DND-41 (cell line): ENCODE data around the gene LHFPL4.
"Not testable (repeated sequence)": the region's sequence is repeated elsewhere in the genome, so short reads cannot be mapped to it uniquely, and the experiment has no call there.

Source experiments
- ATAC-seq: fragments of 200-7000 bp; cut with Tn5 transposase; 3 replicates; pipeline ENCODE4 v1.9.1; 2021; ENCODE audit warnings: low read depth; ENCODE audit not compliant: insufficient read depth
- DNase-seq: peaks from one replicate; pipeline ENCODE4 v3.0.0-alpha.2; 2020
- H2AFZ ChIP-seq: 2 replicates; pipeline ENCODE4 v1.6.0; 2012; ENCODE audit warnings: low read depth, low read length
- H3K27ac ChIP-seq: 2 replicates; pipeline ENCODE4 v1.5.1; 2012; ENCODE audit warnings: low read length, inconsistent platforms
- H3K27me3 ChIP-seq: fragments of 200-600 bp; sonication (generic); 2 replicates; pipeline ENCODE4 v1.6.0; 2012; ENCODE audit warnings: low read length, mild to moderate bottlenecking, inconsistent platforms; ENCODE audit not compliant: insufficient read depth, poor library complexity
- H3K36me3 ChIP-seq: 2 replicates; pipeline ENCODE4 v1.5.1; 2012; ENCODE audit warnings: low read length, inconsistent platforms; ENCODE audit not compliant: insufficient read depth
- H3K4me1 ChIP-seq: 2 replicates; pipeline ENCODE4 v1.5.1; 2012; ENCODE audit warnings: mild to moderate bottlenecking, low read length; ENCODE audit not compliant: insufficient read depth
- H3K4me2 ChIP-seq: 2 replicates; pipeline ENCODE4 v1.6.0; 2012; ENCODE audit warnings: mild to moderate bottlenecking, moderate library complexity, low read length, inconsistent platforms; ENCODE audit not compliant: insufficient read depth
- H3K4me3 ChIP-seq, 2 experiments: fragments of 200-600 bp in 1 of 2; shearing (Covaris generic) in 1 of 2; 2 replicates each; pipeline ENCODE4 v1.5.1; 2012 to 2016; ENCODE audit warnings: inconsistent platforms in 2 of 2, low read length in 2 of 2, mild to moderate bottlenecking in 2 of 2, low read depth in 1 of 2, moderate library complexity in 1 of 2
- H3K79me2 ChIP-seq: 2 replicates; pipeline ENCODE4 v1.6.0; 2012; ENCODE audit warnings: low read length, inconsistent platforms; ENCODE audit not compliant: insufficient read depth
- H3K9ac ChIP-seq: 2 replicates; pipeline ENCODE4 v1.6.0; 2012; ENCODE audit warnings: low read depth, mild to moderate bottlenecking, inconsistent platforms, low read length, moderate library complexity
- H3K9me3 ChIP-seq: 2 replicates; pipeline ENCODE4 v1.5.1; 2012; ENCODE audit warnings: low read length, moderate library complexity, mild to moderate bottlenecking, inconsistent platforms; ENCODE audit not compliant: insufficient read depth, severe bottlenecking
- H4K20me1 ChIP-seq: 2 replicates; pipeline ENCODE4 v1.6.0; 2012; ENCODE audit warnings: low read length; ENCODE audit not compliant: insufficient read depth
- EZH2 ChIP-seq: IDR thresholded peaks from 3 replicates; pipeline ENCODE4 v1.6.1; 2012; ENCODE audit warnings: borderline replicate concordance, low read depth, mild to moderate bottlenecking, moderate library complexity, low read length, inconsistent platforms; ENCODE audit not compliant: severe bottlenecking
- TF ChIP-seq, protein P1 (sequence below): IDR thresholded peaks from 2 replicates; pipeline ENCODE4 v1.5.1; 2012; ENCODE audit warnings: borderline replicate concordance, low read length, moderate library complexity, mild to moderate bottlenecking; ENCODE audit not compliant: poor library complexity, severe bottlenecking; ENCODE audit errors: extremely low read depth

LHFPL4 gene

DNA sequence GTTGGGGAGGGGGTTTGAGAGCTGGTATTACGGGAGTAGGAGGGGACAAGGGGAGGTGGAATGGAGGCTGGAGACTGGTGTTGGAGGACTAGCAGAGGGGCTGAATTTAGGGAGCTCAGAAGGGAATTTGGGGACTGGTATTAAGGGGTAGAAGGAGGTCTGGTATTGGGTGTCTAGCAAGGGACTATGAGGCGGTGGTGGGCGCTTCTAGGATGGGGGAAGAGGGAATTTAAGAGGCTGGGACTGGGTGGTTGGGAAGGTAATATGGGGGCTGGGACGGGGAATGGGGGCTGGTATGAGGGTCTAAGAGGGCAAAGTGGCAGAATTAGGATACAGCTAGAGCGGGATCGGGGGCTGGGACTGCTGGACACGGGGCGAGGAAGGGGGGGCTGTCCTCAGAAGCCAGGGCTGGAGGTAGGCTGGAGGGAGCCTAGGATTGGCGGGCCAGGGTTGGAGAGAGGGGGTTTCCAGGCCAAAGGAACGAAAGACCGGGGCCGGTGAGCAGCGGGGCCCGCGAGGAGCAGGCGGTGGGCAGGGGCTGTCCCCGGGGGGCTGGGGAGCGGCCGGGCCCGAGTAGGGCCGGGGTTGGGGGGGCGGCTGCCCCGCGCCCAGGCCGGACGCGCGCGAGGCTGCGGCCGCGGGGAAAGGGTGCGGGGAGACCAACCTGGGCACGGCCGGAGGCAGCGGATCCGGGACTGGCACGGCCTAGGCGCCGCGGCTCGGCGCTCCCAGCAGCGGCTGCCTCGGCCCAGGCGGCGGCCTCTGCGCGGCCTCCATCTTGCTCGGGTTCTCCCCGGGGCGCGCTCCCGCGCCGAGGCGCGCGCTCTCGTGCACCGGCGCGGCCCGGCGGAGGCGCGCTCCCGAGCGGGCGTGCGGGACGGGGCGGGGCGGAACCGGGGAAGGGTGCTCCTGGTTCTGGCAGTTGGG lies at the start of gene LHFPL4:
Gene LHFPL4, minus strand, starts transcription at position 802 of the 927 bp plus-strand sequence. CDS start 1,143 bp downstream, outside the sequence.
- ATAC-seq: no peak
- no peak for DNase-seq
- Histone ChIP-seq H3K79me2 (no peaks in the 10 kb centered on the region), H3K4me2 (no peak within 1 kb of the TSS), H3K27me3 (no peaks in the 10 kb centered on the region), H3K36me3 (no peaks in the 10 kb centered on the region), H3K27ac (no peak within 1 kb of the TSS), H3K4me3 (no peak within 1 kb of the TSS), H3K4me1 (no peaks in the 10 kb centered on the region), H3K9me3 (no peaks in the 10 kb centered on the region), H4K20me1 (no peaks in the 10 kb centered on the region; the same call in 1 of the 2 replicates), H3K9ac (no peak within 1 kb of the TSS), H2AFZ (no peak within 1 kb of the TSS)
- TF ChIP-seq, protein P1, sequence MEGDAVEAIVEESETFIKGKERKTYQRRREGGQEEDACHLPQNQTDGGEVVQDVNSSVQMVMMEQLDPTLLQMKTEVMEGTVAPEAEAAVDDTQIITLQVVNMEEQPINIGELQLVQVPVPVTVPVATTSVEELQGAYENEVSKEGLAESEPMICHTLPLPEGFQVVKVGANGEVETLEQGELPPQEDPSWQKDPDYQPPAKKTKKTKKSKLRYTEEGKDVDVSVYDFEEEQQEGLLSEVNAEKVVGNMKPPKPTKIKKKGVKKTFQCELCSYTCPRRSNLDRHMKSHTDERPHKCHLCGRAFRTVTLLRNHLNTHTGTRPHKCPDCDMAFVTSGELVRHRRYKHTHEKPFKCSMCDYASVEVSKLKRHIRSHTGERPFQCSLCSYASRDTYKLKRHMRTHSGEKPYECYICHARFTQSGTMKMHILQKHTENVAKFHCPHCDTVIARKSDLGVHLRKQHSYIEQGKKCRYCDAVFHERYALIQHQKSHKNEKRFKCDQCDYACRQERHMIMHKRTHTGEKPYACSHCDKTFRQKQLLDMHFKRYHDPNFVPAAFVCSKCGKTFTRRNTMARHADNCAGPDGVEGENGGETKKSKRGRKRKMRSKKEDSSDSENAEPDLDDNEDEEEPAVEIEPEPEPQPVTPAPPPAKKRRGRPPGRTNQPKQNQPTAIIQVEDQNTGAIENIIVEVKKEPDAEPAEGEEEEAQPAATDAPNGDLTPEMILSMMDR: no peak
- TF ChIP-seq EZH2: no peak

DNA sequence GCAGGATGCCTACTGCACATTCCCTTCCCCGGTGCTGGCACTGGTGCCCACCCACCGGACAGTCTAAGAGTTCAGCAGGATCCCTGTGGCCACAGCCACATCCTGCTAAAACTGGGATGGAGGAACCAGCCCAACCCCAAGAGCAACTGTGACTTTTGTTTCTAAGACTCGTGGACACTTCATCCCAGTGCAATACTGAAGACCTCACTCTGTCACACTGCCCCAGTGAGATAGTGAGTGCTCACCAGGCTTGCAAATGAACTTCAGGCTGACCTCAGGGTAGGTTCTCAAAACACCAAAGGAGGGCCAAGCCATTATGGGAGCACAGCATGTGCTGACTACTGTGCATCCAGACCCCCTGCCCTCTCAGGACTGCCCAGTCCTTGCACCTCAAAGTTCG lies 49.0 kb upstream of the LHFPL4 start:
- Histone ChIP-seq H3K9ac (no peak overlapping the region), H3K4me2 (no peak overlapping the region), H3K9me3 (peaks cover 7% of the 10 kb centered on the region), H3K27ac (no peak overlapping the region), H2AFZ (no peak overlapping the region), H4K20me1 (no peaks in the 10 kb centered on the region), H3K4me1 (no peaks in the 10 kb centered on the region), H3K4me3 (no peak overlapping the region), H3K36me3 (no peaks in the 10 kb centered on the region), H3K27me3 (no peaks in the 10 kb centered on the region), H3K79me2 (no peaks in the 10 kb centered on the region)
- ATAC-seq (no peak), DNase-seq (no peak)
- TF ChIP-seq, protein P1: no peak
- TF ChIP-seq EZH2: no peak

DNA sequence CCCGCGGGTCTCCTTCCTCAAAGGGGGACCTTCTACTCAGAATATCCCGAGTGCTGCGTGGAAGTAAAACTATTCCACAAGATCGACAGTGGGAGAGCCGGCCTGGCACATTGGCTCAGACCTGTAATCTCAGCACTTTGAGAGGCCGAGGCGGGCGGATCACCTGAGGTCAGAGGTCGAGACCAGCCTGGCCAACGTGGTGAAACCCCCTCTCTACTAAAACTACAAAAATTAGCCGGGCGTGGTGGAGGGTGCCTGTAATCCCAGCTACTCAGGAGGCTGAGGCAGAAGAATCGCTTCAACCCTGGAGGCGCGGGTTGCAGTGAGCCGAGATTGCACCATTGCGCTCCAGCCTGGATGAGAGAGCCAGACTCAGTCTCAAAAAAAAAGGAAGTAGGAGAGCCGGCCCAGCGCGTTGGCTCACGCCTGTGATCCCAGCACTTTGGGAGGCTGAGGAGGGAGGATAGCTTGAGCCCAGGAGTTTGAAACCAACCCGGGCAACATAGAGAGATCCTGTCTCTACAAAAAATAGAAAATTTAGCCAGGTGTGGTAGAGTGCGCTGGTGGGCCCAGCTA lies 47.5 kb upstream of the LHFPL4 start:
- not testable (repeated sequence) for H3K9ac ChIP-seq, H3K79me2 ChIP-seq, H4K20me1 ChIP-seq, H3K27ac ChIP-seq, H3K27me3 ChIP-seq, H3K36me3 ChIP-seq, ATAC-seq, H3K4me1 ChIP-seq, H3K4me2 ChIP-seq, H2AFZ ChIP-seq, H3K4me3 ChIP-seq, DNase-seq, H3K9me3 ChIP-seq

DNA sequence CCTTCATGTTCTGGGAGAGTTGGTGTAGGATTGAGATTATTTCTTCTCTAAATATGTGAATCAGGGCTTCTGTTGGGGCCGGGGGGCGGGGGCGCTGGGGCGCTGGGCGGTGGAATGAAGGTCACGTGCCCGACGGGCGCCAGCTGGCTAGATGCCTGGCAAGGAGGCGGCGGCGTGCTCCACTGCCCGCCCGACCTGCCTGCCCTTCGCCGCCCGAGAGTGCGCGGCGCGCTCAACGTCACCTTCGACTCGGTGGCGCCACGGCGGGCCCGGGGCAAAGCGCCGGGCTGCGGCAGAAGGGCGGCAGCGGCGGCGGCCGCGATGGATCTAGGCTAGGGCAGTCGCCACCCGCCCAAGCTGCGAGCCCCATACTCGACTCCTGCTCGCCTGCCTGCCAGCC lies 47.0 kb upstream of the LHFPL4 start:
- H3K9ac ChIP-seq: no peak overlapping the region
- no peaks in the 10 kb centered on the region for H3K36me3 ChIP-seq
- no peak overlapping the region for H3K4me3 ChIP-seq
- no peaks in the 10 kb centered on the region for H4K20me1 ChIP-seq
- peaks cover 3% of the 10 kb centered on the region for H3K9me3 ChIP-seq
- DNase-seq: no peak
- H3K79me2 ChIP-seq: no peaks in the 10 kb centered on the region
- H3K27ac ChIP-seq: no peak overlapping the region
- no peak for ATAC-seq
- H3K4me1 ChIP-seq: no peaks in the 10 kb centered on the region
- TF ChIP-seq, protein P1: no peak
- TF ChIP-seq EZH2: no peak
- H3K27me3 ChIP-seq: no peaks in the 10 kb centered on the region
- H3K4me2 ChIP-seq: no peak overlapping the region
- H2AFZ ChIP-seq: no peak overlapping the region
